ENCODE data around the gene OR2A14. TPM values are rescaled to one million over a fixed set of nuclear protein-coding genes. Genes with fewer than 3 reads are reported as not detected.

Gene OR2A14
- total and polyA plus RNA-seq, 2 of the 13 experiments (the other 11 are each of a cell fraction or from before 2014, with no cell fraction given) = not detected

DNA sequence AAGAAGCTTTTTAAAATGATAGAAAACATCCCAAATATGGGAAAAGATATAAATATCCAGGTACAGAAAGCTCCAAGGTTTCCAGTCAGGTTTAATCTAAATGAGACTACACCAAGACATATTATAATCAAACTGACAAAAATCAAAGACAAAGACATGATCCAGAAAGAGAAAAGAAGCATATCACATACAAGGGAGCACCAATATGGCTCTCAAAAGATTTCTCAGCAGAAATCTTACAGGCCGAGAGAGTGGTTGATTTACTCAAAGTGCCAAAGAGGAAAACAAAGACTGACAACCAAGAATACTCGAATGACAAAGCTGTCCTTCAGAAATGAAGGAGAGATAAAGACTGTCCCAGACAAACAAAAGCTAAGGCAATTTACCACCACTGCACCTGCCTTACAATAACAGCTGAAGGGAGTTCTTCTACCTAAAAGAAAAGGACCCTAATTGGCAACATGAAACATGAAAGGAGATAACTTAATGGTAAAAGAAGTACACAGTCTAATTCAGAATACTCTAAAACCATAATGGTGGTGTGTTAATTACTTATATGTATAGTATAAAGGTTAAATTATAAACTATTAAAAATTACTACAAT is 25.4 kb downstream of the OR2A14 start:
- Histone ChIP-seq H3K27ac (ENCODE audit: extremely low read length, insufficient read depth, low read length) (no peak overlapping the region), H3K4me2 (ENCODE audit: low read depth, low read length) (no peak overlapping the region), H4K20me1 (ENCODE audit: insufficient read depth, low read length) (no peaks in the 10 kb centered on the region), H3K27me3 (ENCODE audit: control insufficient read depth in 1 of 2, insufficient read depth in 2 of 2, low read length in 2 of 2) (no peaks in the 10 kb centered on the region), H3K36me3 (replicated peaks in 1 of 2; ENCODE audit: control insufficient read depth in 1 of 2, insufficient read depth in 2 of 2, low read length in 2 of 2) (no peaks in the 10 kb centered on the region), H3K4me1 (ENCODE audit: insufficient read depth, low read length) (no peaks in the 10 kb centered on the region), H3K4me3 (replicated peaks in 1 of 3; ENCODE audit: insufficient read depth in 1 of 3, low read depth in 2 of 3, low read length in 3 of 3) (no peak overlapping the region), H3K79me2 (ENCODE audit: insufficient read depth, low read length) (no peaks in the 10 kb centered on the region), H3K9ac (ENCODE audit: insufficient read depth, low read depth, low read length) (no peak overlapping the region), H2AFZ (ENCODE audit: low read length) (no peak overlapping the region), H3K9me3 (ENCODE audit: low read length) (peaks cover 21% of the 10 kb centered on the region)
- in situ Hi-C loops (cut with HindIII; ENCODE audit: extremely low pct_ligation_motif_present, low pct_unique_long_range_greater_than_20kb) (no loop called here), intact Hi-C loops (cut with micrococcal nuclease; ENCODE audit: unreplicated experiment) (no loop called here)
- no peak for FAIRE-seq
- DNase-seq (ENCODE audit: low spot score) = no peak
- 0% methylated on average over 2 of the region's 2 CpGs for WGBS (ENCODE audit: low lambda C conversion rate)
- no TSS peak for BruUV-seq (replicated peaks)
- no peak for ATAC-seq
- ChIA-PET POLR2A (no interaction called here), CTCF (ENCODE audit: low intra/inter-chr PET ratio, low total read pairs) (no interaction called here)
- no peak for TF ChIP-seq ZNF780A (CRISPR knock-in tag; IDR thresholded peaks at IDR 0.05)
- no peak for TF ChIP-seq PHF5A (CRISPR knock-in tag; IDR thresholded peaks at IDR 0.05; ENCODE audit: low read depth, unreplicated experiment)
- TF ChIP-seq FOXA3 (CRISPR knock-in tag; IDR thresholded peaks at IDR 0.05) = no peak
- TF ChIP-seq GLMP (CRISPR knock-in tag; IDR thresholded peaks at IDR 0.05; ENCODE audit: borderline replicate concordance) = no peak
- no peak for TF ChIP-seq MBD4 (IDR thresholded peaks at IDR 0.05; ENCODE audit: borderline replicate concordance, low read length)
- no peak for TF ChIP-seq MBNL3 (CRISPR knock-in tag; conservative IDR thresholded peaks at IDR 0.05)
- TF ChIP-seq ISX (CRISPR knock-in tag; conservative IDR thresholded peaks at IDR 0.05) = no peak
- TF ChIP-seq ZNF251 (CRISPR knock-in tag; IDR thresholded peaks at IDR 0.05) = no peak
- TF ChIP-seq ZNF792 (CRISPR knock-in tag; IDR thresholded peaks at IDR 0.05) = no peak
- TF ChIP-seq TRAFD1 (CRISPR knock-in tag; IDR thresholded peaks at IDR 0.05; ENCODE audit: borderline replicate concordance) = no peak
- no peak for TF ChIP-seq ZNF276 (CRISPR knock-in tag; IDR thresholded peaks at IDR 0.05; ENCODE audit: low read depth)
- no peak for TF ChIP-seq HCFC1 (IDR thresholded peaks at IDR 0.05; ENCODE audit: low read depth, low read length)
- no peak for TF ChIP-seq ZFP90 (CRISPR knock-in tag; IDR thresholded peaks at IDR 0.05; ENCODE audit: borderline replicate concordance)
- no peak for TF ChIP-seq GTF3A (CRISPR knock-in tag; conservative IDR thresholded peaks at IDR 0.05)
- TF ChIP-seq ARID5B (CRISPR knock-in tag; IDR thresholded peaks at IDR 0.05) = no peak
- no peak for TF ChIP-seq HMG20A (CRISPR knock-in tag; IDR thresholded peaks at IDR 0.05; ENCODE audit: borderline replicate concordance)
- TF ChIP-seq ELF4 (CRISPR knock-in tag; IDR thresholded peaks at IDR 0.05; ENCODE audit: borderline replicate concordance) = no peak

Data from HepG2 (cell line).